H9 (cell line): ENCODE data around the gene CLRN1. TPM values are rescaled to one million over a fixed set of nuclear protein-coding genes. Genes with fewer than 3 reads are reported as not detected.

ENCODE experiments used
- DNase-seq: peaks from one replicate; pipeline ENCODE4 v3.0.0-alpha.2; 2017
- H2AFZ ChIP-seq: one replicate; pipeline ENCODE4 v1.6.1; 2013; ENCODE audit warnings: mild to moderate bottlenecking, low read length, control low read depth, moderate library complexity
- H2AK5ac ChIP-seq: 2 replicates; pipeline ENCODE4 v1.6.1; 2013; ENCODE audit warnings: low read length, control low read depth, mixed read lengths; ENCODE audit not compliant: insufficient read length
- H2BK120ac ChIP-seq: one replicate; pipeline ENCODE4 v1.6.1; 2013; ENCODE audit warnings: low read depth, mild to moderate bottlenecking, low read length, control low read depth, inconsistent platforms; ENCODE audit not compliant: poor library complexity, severe bottlenecking
- H2BK12ac ChIP-seq: 2 replicates; pipeline ENCODE4 v1.6.1; 2013; ENCODE audit warnings: low read length, control low read depth, mixed read lengths, low read depth; ENCODE audit not compliant: insufficient read length
- H2BK15ac ChIP-seq: 2 replicates; pipeline ENCODE4 v1.6.1; 2013; ENCODE audit warnings: low read depth, low read length, control low read depth
- H2BK20ac ChIP-seq: one replicate; pipeline ENCODE4 v1.6.1; 2013; ENCODE audit warnings: low read depth, mild to moderate bottlenecking, low read length, control low read depth, inconsistent platforms; ENCODE audit not compliant: poor library complexity, severe bottlenecking
- H2BK5ac ChIP-seq: 2 replicates; pipeline ENCODE4 v1.6.1; 2013; ENCODE audit warnings: low read length, control low read depth, mixed read lengths; ENCODE audit not compliant: insufficient read length
- H3K14ac ChIP-seq: 2 replicates; pipeline ENCODE4 v1.6.1; 2013; ENCODE audit warnings: low read length, control low read depth; ENCODE audit not compliant: insufficient read depth
- H3K18ac ChIP-seq: 2 replicates; pipeline ENCODE4 v1.6.1; 2013; ENCODE audit warnings: low read depth, mild to moderate bottlenecking, mixed read lengths, low read length, control low read depth; ENCODE audit not compliant: insufficient read length
- H3K23ac ChIP-seq: 2 replicates; pipeline ENCODE4 v1.6.1; 2013; ENCODE audit warnings: low read length, control low read depth, mixed read lengths, low read depth; ENCODE audit not compliant: insufficient read length
- H3K23me2 ChIP-seq: 2 replicates; pipeline ENCODE4 v1.6.1; 2013; ENCODE audit warnings: low read depth, mild to moderate bottlenecking, mixed read lengths, low read length, control low read depth; ENCODE audit not compliant: insufficient read length, poor library complexity, severe bottlenecking
- H3K27ac ChIP-seq: 2 replicates; pipeline ENCODE4 v1.5.1; 2013; ENCODE audit warnings: low read length, control low read depth, mixed read lengths, low read depth; ENCODE audit not compliant: insufficient read length
- H3K27me3 ChIP-seq: 2 replicates; pipeline ENCODE4 v1.6.1; 2013; ENCODE audit warnings: low read length, control low read depth, inconsistent platforms; ENCODE audit not compliant: insufficient read depth
- H3K4ac ChIP-seq: 2 replicates; pipeline ENCODE4 v1.6.1; 2013; ENCODE audit warnings: low read depth, mild to moderate bottlenecking, control low read depth, inconsistent platforms, low read length, moderate library complexity
- H3K4me1 ChIP-seq: 2 replicates; pipeline ENCODE4 v1.6.1; 2013; ENCODE audit warnings: low read length, control low read depth, inconsistent platforms; ENCODE audit not compliant: insufficient read depth
- H3K4me2 ChIP-seq: 2 replicates; pipeline ENCODE4 v1.6.1; 2013; ENCODE audit warnings: low read length, control low read depth, mixed read lengths; ENCODE audit not compliant: insufficient read length, insufficient read depth
- H3K56ac ChIP-seq: 2 replicates; pipeline ENCODE4 v1.6.1; 2013; ENCODE audit warnings: low read depth, mild to moderate bottlenecking, mixed read lengths, low read length, control low read depth; ENCODE audit not compliant: insufficient read length
- H3K79me1 ChIP-seq: 2 replicates; pipeline ENCODE4 v1.6.1; 2013; ENCODE audit warnings: low read depth, mild to moderate bottlenecking, moderate library complexity, low read length, control low read depth, inconsistent platforms; ENCODE audit not compliant: insufficient read depth, poor library complexity, severe bottlenecking
- H3K79me2 ChIP-seq: 2 replicates; pipeline ENCODE4 v1.6.1; 2013; ENCODE audit warnings: low read length, control low read depth, inconsistent platforms; ENCODE audit not compliant: insufficient read depth
- H3K9ac ChIP-seq: 2 replicates; pipeline ENCODE4 v1.6.1; 2013; ENCODE audit warnings: low read length, control low read depth, mixed read lengths; ENCODE audit not compliant: insufficient read length; ENCODE audit errors: extremely low read depth
- H3K9me3 ChIP-seq: one replicate; pipeline ENCODE4 v1.6.1; 2013; ENCODE audit warnings: low read depth, low read length, inconsistent platforms; ENCODE audit not compliant: control insufficient read depth
- H3T11ph ChIP-seq: one replicate; pipeline ENCODE4 v1.6.1; 2013; ENCODE audit warnings: mild to moderate bottlenecking, low read length, control low read depth, inconsistent platforms
- H4K20me1 ChIP-seq: one replicate; pipeline ENCODE4 v1.6.1; 2013; ENCODE audit not compliant: control insufficient read depth, insufficient read length, insufficient read depth
- H4K5ac ChIP-seq: 2 replicates; pipeline ENCODE4 v1.6.1; 2013; ENCODE audit warnings: low read depth, mild to moderate bottlenecking, mixed read lengths, low read length, control low read depth; ENCODE audit not compliant: insufficient read length
- H4K8ac ChIP-seq: replicated peaks from 2 replicates; pipeline ENCODE4 v1.6.1; 2013; ENCODE audit warnings: low read length, control low read depth, mixed read lengths, low read depth; ENCODE audit not compliant: insufficient read length
- H4K91ac ChIP-seq: 2 replicates; pipeline ENCODE4 v1.6.1; 2013; ENCODE audit warnings: low read depth, mild to moderate bottlenecking, moderate library complexity, mixed read lengths, low read length, control low read depth; ENCODE audit not compliant: insufficient read length
- H3K27ac Mint-ChIP-seq, 3 experiments: 2 replicates in 2 of 3; 3 replicates in 1 of 3; pipeline ENCODE4 v1.8.0; 2020 to 2021; ENCODE audit warnings: mixed read lengths in 3 of 3, mild to moderate bottlenecking in 1 of 3, moderate library complexity in 1 of 3
- H3K27me3 Mint-ChIP-seq: 2 replicates; pipeline ENCODE4 v1.8.0; 2021; ENCODE audit warnings: low read depth, mild to moderate bottlenecking, moderate library complexity, mixed read lengths
- H3K36me3 Mint-ChIP-seq, 3 experiments: 2 replicates in 2 of 3; 3 replicates in 1 of 3; pipeline ENCODE4 v1.8.0; 2020 to 2021; ENCODE audit warnings: low read depth in 3 of 3, mixed read lengths in 3 of 3; ENCODE audit not compliant: insufficient read depth in 1 of 3
- H3K4me1 Mint-ChIP-seq, 2 experiments: 2 replicates each; pipeline ENCODE4 v1.8.0; 2020; ENCODE audit warnings: mixed read lengths in 2 of 2
- H3K4me3 Mint-ChIP-seq, 2 experiments: 2 replicates in 1 of 2; 3 replicates in 1 of 2; pipeline ENCODE4 v1.8.0; 2020 to 2021; ENCODE audit warnings: mild to moderate bottlenecking in 2 of 2, mixed read lengths in 2 of 2, moderate library complexity in 1 of 2
- H3K9me3 Mint-ChIP-seq, 2 experiments: 2 replicates in 1 of 2; 3 replicates in 1 of 2; pipeline ENCODE4 v1.8.0; 2020; ENCODE audit warnings: mild to moderate bottlenecking in 2 of 2, mixed read lengths in 2 of 2, moderate library complexity in 1 of 2
- total RNA-seq: library from RNA; stranded (reverse); gene quantifications from 2 replicates; pipeline ENCODE4 v1.2.1, GENCODE V29; 2021
- TF ChIP-seq, protein P1 (sequence below): fragments of 200-600 bp; sonication (generic); conservative IDR thresholded peaks from 3 replicates; pipeline ENCODE4 v1.8.0; 2021; ENCODE audit warnings: antibody characterized with exemption, mild to moderate bottlenecking

CLRN1 gene
- total RNA-seq, 1 experiment from 2014 or later, result not detected

DNA sequence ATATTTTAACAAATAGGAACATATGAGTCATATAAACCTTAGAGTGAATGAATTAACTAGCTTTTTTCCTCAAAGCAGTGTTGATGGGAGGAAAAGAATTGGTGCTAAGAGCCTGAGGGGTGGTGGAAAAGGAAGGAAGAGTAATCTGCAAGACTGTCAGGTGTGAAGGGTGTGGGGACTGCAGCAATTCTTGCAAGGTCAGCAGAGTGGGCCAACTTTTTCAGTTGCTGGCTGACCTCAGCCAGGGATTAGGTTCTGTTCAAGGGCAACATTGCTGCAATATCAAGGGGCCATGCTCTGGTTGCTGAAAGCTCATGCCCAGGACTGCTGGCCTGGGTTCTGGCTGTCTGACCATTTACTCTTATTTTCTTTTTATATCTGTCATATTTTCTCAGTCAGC lies 23.0 kb upstream of the CLRN1 start:
- Histone ChIP-seq H3K9me3 (no peaks in the 10 kb centered on the region), H3K56ac (no peak overlapping the region), H4K91ac (no peak overlapping the region), H2BK15ac (no peak overlapping the region), H3K79me2 (no peaks in the 10 kb centered on the region), H4K8ac (no peak overlapping the region), H2AFZ (no peak overlapping the region), H2BK12ac (no peak overlapping the region), H3K27me3 (no peaks in the 10 kb centered on the region), H3K27ac (no peak overlapping the region), H3K79me1 (no peaks in the 10 kb centered on the region), H4K20me1 (no peaks in the 10 kb centered on the region), H3K4ac (no peak overlapping the region), H2AK5ac (no peak overlapping the region), H3K4me2 (no peak overlapping the region), H3T11ph (no peak overlapping the region), H3K9ac (no peak overlapping the region), H2BK120ac (no peak overlapping the region), H2BK5ac (no peak overlapping the region), H3K4me1 (no peaks in the 10 kb centered on the region; the same call in 1 of the 2 replicates), H4K5ac (no peak overlapping the region), H3K23me2 (no peaks in the 10 kb centered on the region), H2BK20ac (no peak overlapping the region), H3K23ac (no peak overlapping the region), H3K18ac (no peak overlapping the region), H3K14ac (no peak overlapping the region)
- no peak for DNase-seq
- H3K9me3 Mint-ChIP-seq, result peaks cover 4 to 5% of the 10 kb centered on the region in 2 experiments; a peak in 4 of 5 replicates
- no peaks in the 10 kb centered on the region for H3K27me3 Mint-ChIP-seq
- no peak overlapping the region for H3K27ac Mint-ChIP-seq
- no peak overlapping the region for H3K4me3 Mint-ChIP-seq
- H3K36me3 Mint-ChIP-seq, result peaks cover 0 to 4% (median 4%) of the 10 kb centered on the region in 3 experiments; a peak in 2 of 7 replicates
- TF ChIP-seq, protein P1, sequence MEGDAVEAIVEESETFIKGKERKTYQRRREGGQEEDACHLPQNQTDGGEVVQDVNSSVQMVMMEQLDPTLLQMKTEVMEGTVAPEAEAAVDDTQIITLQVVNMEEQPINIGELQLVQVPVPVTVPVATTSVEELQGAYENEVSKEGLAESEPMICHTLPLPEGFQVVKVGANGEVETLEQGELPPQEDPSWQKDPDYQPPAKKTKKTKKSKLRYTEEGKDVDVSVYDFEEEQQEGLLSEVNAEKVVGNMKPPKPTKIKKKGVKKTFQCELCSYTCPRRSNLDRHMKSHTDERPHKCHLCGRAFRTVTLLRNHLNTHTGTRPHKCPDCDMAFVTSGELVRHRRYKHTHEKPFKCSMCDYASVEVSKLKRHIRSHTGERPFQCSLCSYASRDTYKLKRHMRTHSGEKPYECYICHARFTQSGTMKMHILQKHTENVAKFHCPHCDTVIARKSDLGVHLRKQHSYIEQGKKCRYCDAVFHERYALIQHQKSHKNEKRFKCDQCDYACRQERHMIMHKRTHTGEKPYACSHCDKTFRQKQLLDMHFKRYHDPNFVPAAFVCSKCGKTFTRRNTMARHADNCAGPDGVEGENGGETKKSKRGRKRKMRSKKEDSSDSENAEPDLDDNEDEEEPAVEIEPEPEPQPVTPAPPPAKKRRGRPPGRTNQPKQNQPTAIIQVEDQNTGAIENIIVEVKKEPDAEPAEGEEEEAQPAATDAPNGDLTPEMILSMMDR, result no peak
- peaks cover 9 to 12% of the 10 kb centered on the region in 2 experiments for H3K4me1 Mint-ChIP-seq
